HCT116 (cell line): ENCODE results near the gene ST7L. TPM values are rescaled to one million over a fixed set of nuclear protein-coding genes. Genes with fewer than 3 reads are reported as not detected.

Experiments
- ATAC-seq: fragments of 200-7000 bp; cut with Tn5 transposase; 2 replicates; pipeline ENCODE4 v1.9.1; 2020; ENCODE audit warnings: mild to moderate bottlenecking, moderate library complexity
- BruUV-seq: library from RNA; stranded (reverse); fragments of 400-500 nt; replicated peaks from 2 replicates; lab custom pipeline; 2021; lab: Mats Ljungman, UMichigan
- CTCF ChIA-PET: fragments of 300-600 bp; sonication (Branson Sonifier 250); formaldehyde crosslinking; loops from one replicate; lab custom pipeline; 2021; ENCODE audit warnings: antibody characterized with exemption; lab: Charles Lee
- POLR2A ChIA-PET: fragments of 300-600, 350-600 bp; sonication (Branson Sonifier 250); formaldehyde crosslinking; loops from one replicate; lab custom pipeline; 2021; ENCODE audit warnings: antibody characterized with exemption; lab: Charles Lee
- RAD21 ChIA-PET, 2 experiments: fragments of 300-600 bp; sonication (Branson Sonifier 250); formaldehyde crosslinking; loops; one replicate each; lab custom pipeline; 2023; ENCODE audit warnings: low total read pairs in 2 of 2; ENCODE audit not compliant: uncharacterized antibody in 2 of 2, unreplicated experiment in 2 of 2, low non-redundant PET in 1 of 2; lab: Charles Lee
- DNase-seq: peaks from one replicate; pipeline ENCODE4 v3.0.0-alpha.2; 2010; ENCODE audit warnings: low read depth, low spot score
- H2AFZ ChIP-seq: fragments of 200-600 bp; shearing (Covaris generic), sonication (generic); 2 replicates; pipeline ENCODE4 v1.6.1; 2017; ENCODE audit warnings: low read depth, mixed run types, mixed read lengths, antibody characterized with exemption, low read length; ENCODE audit not compliant: poor library complexity, severe bottlenecking
- H3K27ac ChIP-seq: 2 replicates; pipeline ENCODE4 v1.5.1; 2012; ENCODE audit warnings: low read depth, low read length
- H3K27me3 ChIP-seq: fragments of 200-600 bp; sonication (generic); 2 replicates; pipeline ENCODE4 v1.6.1; 2016; ENCODE audit warnings: mixed run types, low read length, mixed read lengths; ENCODE audit not compliant: insufficient read depth
- H3K36me3 ChIP-seq, 2 experiments: fragments of 200-500 bp in 1 of 2; fragments of 200-600 bp in 1 of 2; sonication (Bioruptor generic) in 1 of 2; sonication (generic) in 1 of 2; 2 replicates each; pipeline versions ENCODE4 v1.5.1 to v1.6.1; 2014 to 2016; ENCODE audit warnings: low read length in 2 of 2, inconsistent platforms in 1 of 2, mixed read lengths in 1 of 2, mixed run types in 1 of 2; ENCODE audit not compliant: insufficient read depth in 2 of 2, control insufficient read depth in 1 of 2
- H3K4me1 ChIP-seq, 2 experiments: fragments of 200-600 bp in 1 of 2; sonication (generic) in 1 of 2; 2 replicates each; pipeline versions ENCODE4 v1.5.1 to v1.6.1; 2012 to 2017; ENCODE audit warnings: low read length in 2 of 2, inconsistent platforms in 1 of 2, mild to moderate bottlenecking in 1 of 2, mixed read lengths in 1 of 2, mixed run types in 1 of 2, moderate library complexity in 1 of 2; ENCODE audit not compliant: insufficient read depth in 2 of 2, control insufficient read depth in 1 of 2
- H3K4me2 ChIP-seq: fragments of 200-600 bp; sonication (generic); 2 replicates; pipeline ENCODE4 v1.6.1; 2017; ENCODE audit warnings: mixed run types, low read length, mixed read lengths
- H3K4me3 ChIP-seq, 2 experiments: fragments of 200-600 bp in 1 of 2; sonication (generic) in 1 of 2; replicated peaks in 1 of 2; 2 replicates each; pipeline ENCODE4 v1.5.1; 2011 to 2016; ENCODE audit warnings: low read length in 2 of 2, control low read depth in 1 of 2, low read depth in 1 of 2, mild to moderate bottlenecking in 1 of 2, mixed read lengths in 1 of 2, mixed run types in 1 of 2
- H3K79me2 ChIP-seq: fragments of 200-600 bp; sonication (generic); 2 replicates; pipeline ENCODE4 v1.6.1; 2017; ENCODE audit warnings: mild to moderate bottlenecking, mixed run types, low read length, moderate library complexity, mixed read lengths; ENCODE audit not compliant: insufficient read depth
- H3K9ac ChIP-seq: fragments of 200-600 bp; sonication (generic); 2 replicates; pipeline ENCODE4 v1.6.1; 2016; ENCODE audit warnings: low read length, mixed read lengths
- H3K9me2 ChIP-seq: fragments of 200-600 bp; sonication (generic), shearing (Covaris generic); 2 replicates; pipeline ENCODE4 v1.6.1; 2017; ENCODE audit warnings: mixed run types, mild to moderate bottlenecking, moderate library complexity; ENCODE audit not compliant: insufficient read depth
- H3K9me3 ChIP-seq, 2 experiments: fragments of 200-500 bp in 1 of 2; fragments of 200-600 bp in 1 of 2; sonication (Bioruptor generic) in 1 of 2; sonication (generic) in 1 of 2; 2 replicates each; pipeline ENCODE4 v1.6.1; 2014 to 2017; ENCODE audit warnings: low read length in 2 of 2, mixed read lengths in 2 of 2, inconsistent platforms in 1 of 2, low read depth in 1 of 2, mild to moderate bottlenecking in 1 of 2, mixed run types in 1 of 2, moderate library complexity in 1 of 2; ENCODE audit not compliant: control insufficient read depth in 1 of 2, insufficient read depth in 1 of 2
- H4K20me1 ChIP-seq: fragments of 200-600 bp; sonication (generic), shearing (Covaris generic); 2 replicates; pipeline ENCODE4 v1.6.1; 2017; ENCODE audit warnings: mixed run types, mild to moderate bottlenecking, moderate library complexity; ENCODE audit not compliant: insufficient read depth
- ATF3 ChIP-seq: IDR thresholded peaks from 2 replicates; pipeline ENCODE4 v1.6.1; 2012
- CBX3 ChIP-seq: IDR thresholded peaks from 2 replicates; pipeline ENCODE4 v1.6.1; 2012; ENCODE audit warnings: low read depth
- CEBPB ChIP-seq: IDR thresholded peaks from 2 replicates; pipeline ENCODE4 v1.6.1; 2012; ENCODE audit warnings: low read depth
- CTCF ChIP-seq, 3 experiments: fragments of 200-600 bp in 1 of 3; sonication (generic) in 1 of 3; IDR thresholded peaks in 2 of 3; conservative IDR thresholded peaks in 1 of 3; 2 replicates each; pipeline ENCODE4 v1.5.1; 2012 to 2017; ENCODE audit warnings: low read depth in 2 of 3, low read length in 2 of 3, antibody characterized with exemption in 1 of 3, borderline replicate concordance in 1 of 3, control low read depth in 1 of 3, mild to moderate bottlenecking in 1 of 3, mixed read lengths in 1 of 3, mixed run types in 1 of 3, moderate library complexity in 1 of 3; ENCODE audit not compliant: insufficient read depth in 1 of 3
- EGR1 ChIP-seq: IDR thresholded peaks from 2 replicates; pipeline ENCODE4 v1.6.1; 2012; ENCODE audit warnings: low read depth
- ELF1 ChIP-seq: IDR thresholded peaks from 2 replicates; pipeline ENCODE4 v1.6.1; 2012; ENCODE audit warnings: low read depth, borderline replicate concordance
- MAX ChIP-seq: IDR thresholded peaks from 2 replicates; pipeline ENCODE4 v1.6.1; 2012
- POLR2A ChIP-seq: IDR thresholded peaks from 2 replicates; pipeline ENCODE4 v1.7.0; 2011; ENCODE audit warnings: borderline replicate concordance; ENCODE audit not compliant: insufficient read depth, insufficient read length; ENCODE audit errors: extremely low read depth
- REST ChIP-seq: IDR thresholded peaks from 2 replicates; pipeline ENCODE4 v1.6.1; 2012; ENCODE audit warnings: low read depth
- SP1 ChIP-seq: IDR thresholded peaks from 2 replicates; pipeline ENCODE4 v1.6.1; 2012; ENCODE audit warnings: low read depth
- intact Hi-C: fragments of 100-400 bp; cut with micrococcal nuclease; formaldehyde crosslinking; loops from 2 replicates; pipeline ENCODE4 v1.10.0; 2022
- total RNA-seq: library from RNA; stranded (reverse); gene quantifications from one replicate; pipeline ENCODE4 v1.2.1, GENCODE V29; 2021; ENCODE audit not compliant: unreplicated experiment

Gene ST7L
- total RNA-seq, 1 experiment from 2014 or later: 19.9 TPM

- no peak overlapping the region for H3K4me2 ChIP-seq
- H3K79me2 ChIP-seq: no peaks in the 10 kb centered on the region
- H3K27ac ChIP-seq: no peak overlapping the region
- intact Hi-C loops: loop anchor here (10.0 kb wide), 1 partner anchor 109 kb away; the partner anchor contains the start of genes CAPZA1 and ST7L
- no peaks in the 10 kb centered on the region for H3K36me3 ChIP-seq
- no TSS peak for BruUV-seq
- TF ChIP-seq SP1: no peak
- TF ChIP-seq CTCF (IDR thresholded peaks at IDR 0.05 in 2 of 3, conservative IDR thresholded peaks at IDR 0.05 in 1 of 3; ENCODE audit: borderline replicate concordance in 1 of 3, insufficient read depth in 1 of 3, low read depth in 2 of 3, low read length in 2 of 3): no peak
- TF ChIP-seq CBX3: no peak
- TF ChIP-seq MAX: no peak
- TF ChIP-seq, all 23 proteins: peak for 0
- Histone ChIP-seq H3K9ac (no peak overlapping the region), H3K9me3 (no peaks in the 10 kb centered on the region), H2AFZ (no peak overlapping the region), H3K27me3 (no peaks in the 10 kb centered on the region), H3K4me3 (no peak overlapping the region), H4K20me1 (no peaks in the 10 kb centered on the region), H3K9me2 (no peaks in the 10 kb centered on the region), H3K4me1 (peaks cover 9 to 24% of the 10 kb centered on the region in 2 experiments; a peak in 3 of 4 replicates)
- no peak for DNase-seq
- POLR2A ChIA-PET: no interaction called here
- RAD21 ChIA-PET: no interaction called here
- CTCF ChIA-PET: no interaction called here
- ATAC-seq: no peak
Observed at GRCh38 chr1:112505878-112506277, 113.1 kb downstream of the ST7L start.

- TF ChIP-seq EGR1: no peak
- TF ChIP-seq CEBPB: no peak
- no peak for TF ChIP-seq SP1
- no peak for TF ChIP-seq REST
- TF ChIP-seq ATF3: no peak
- no peak for TF ChIP-seq POLR2A
- TF ChIP-seq MAX: no peak
- TF ChIP-seq CTCF (IDR thresholded peaks at IDR 0.05 in 2 of 3, conservative IDR thresholded peaks at IDR 0.05 in 1 of 3; ENCODE audit: borderline replicate concordance in 1 of 3, insufficient read depth in 1 of 3, low read depth in 2 of 3, low read length in 2 of 3): no peak
- TF ChIP-seq ELF1: no peak
- TF ChIP-seq, all 23 proteins: peak for 0
- BruUV-seq: no TSS peak
- H3K9ac ChIP-seq: no peak overlapping the region
- no peaks in the 10 kb centered on the region for H3K36me3 ChIP-seq
- no peaks in the 10 kb centered on the region for H3K27me3 ChIP-seq
- ATAC-seq (no peak), DNase-seq (no peak)
- intact Hi-C loops: loop anchor here (10.0 kb wide), 1 partner anchor 109 kb away; the partner anchor contains the start of genes CAPZA1 and ST7L
- H3K79me2 ChIP-seq: no peaks in the 10 kb centered on the region
- peaks cover 9 to 24% of the 10 kb centered on the region in 2 experiments; a peak in 3 of 4 replicates for H3K4me1 ChIP-seq
- ChIA-PET RAD21 (no interaction called here), CTCF (no interaction called here), POLR2A (no interaction called here)
- no peaks in the 10 kb centered on the region for H4K20me1 ChIP-seq
- no peaks in the 10 kb centered on the region for H3K9me3 ChIP-seq
- H2AFZ ChIP-seq: no peak overlapping the region
- no peak overlapping the region for H3K27ac ChIP-seq
- H3K4me2 ChIP-seq: no peak overlapping the region
- H3K4me3 ChIP-seq: no peak overlapping the region
- H3K9me2 ChIP-seq: no peaks in the 10 kb centered on the region
Observed at GRCh38 chr1:112505400-112505785, 113.5 kb downstream of the ST7L start.
